HepG2 (cell line): ENCODE measurements around the gene OR7D2. TPM values are rescaled to one million over a fixed set of nuclear protein-coding genes. Genes with fewer than 3 reads are reported as not detected.

ENCODE experiments used
- FLYWCH1 ChIP-seq: sonication (generic); formaldehyde crosslinking; IDR thresholded peaks from 2 replicates; pipeline ENCODE4 v1.8.1; 2023; ENCODE audit warnings: mild to moderate bottlenecking, missing genetic modification reagents
- FOXK1 ChIP-seq: sonication (generic); formaldehyde crosslinking; IDR thresholded peaks from 2 replicates; pipeline ENCODE4 v1.4.0; 2020; ENCODE audit warnings: low read depth, missing genetic modification reagents, borderline replicate concordance
- FOXM1 ChIP-seq: sonication (generic); formaldehyde crosslinking; IDR thresholded peaks from 2 replicates; pipeline ENCODE4 v1.5.0; 2020; ENCODE audit warnings: missing genetic modification reagents
- KDM5A ChIP-seq: fragments of 200-600 bp; sonication (generic); IDR thresholded peaks from 2 replicates; pipeline ENCODE4 v1.7.0; 2018; ENCODE audit warnings: antibody characterized with exemption, mild to moderate bottlenecking, low read length, borderline replicate concordance
- KLF12 ChIP-seq: sonication (generic); formaldehyde crosslinking; IDR thresholded peaks from 2 replicates; pipeline ENCODE4 v1.4.0; 2020; ENCODE audit warnings: missing genetic modification reagents, borderline replicate concordance
- PAWR ChIP-seq: sonication (generic); formaldehyde crosslinking; IDR thresholded peaks from 2 replicates; pipeline ENCODE4 v1.4.0; 2020; ENCODE audit warnings: missing genetic modification reagents, mild to moderate bottlenecking, borderline replicate concordance
- SALL1 ChIP-seq: sonication (generic); formaldehyde crosslinking; IDR thresholded peaks from 2 replicates; pipeline ENCODE4 v1.8.0; 2022; ENCODE audit warnings: mild to moderate bottlenecking, missing genetic modification reagents
- SP1 ChIP-seq, 2 experiments: fragments of 450-650 bp in 1 of 2; sonication (generic) in 1 of 2; formaldehyde crosslinking in 1 of 2; IDR thresholded peaks; 2 replicates each; pipeline versions ENCODE4 v1.4.0 to v1.6.1; 2016 to 2020; ENCODE audit warnings: missing genetic modification reagents in 1 of 2
- USF2 ChIP-seq, 2 experiments: sonication (generic) in 1 of 2; formaldehyde crosslinking in 1 of 2; IDR thresholded peaks; 2 replicates each; pipeline versions ENCODE4 v1.5.1 to v1.6.1; 2011 to 2020; ENCODE audit warnings: borderline replicate concordance in 1 of 2, low read depth in 1 of 2, low read length in 1 of 2, mild to moderate bottlenecking in 1 of 2, missing genetic modification reagents in 1 of 2, moderate library complexity in 1 of 2
- ZGPAT ChIP-seq: IDR thresholded peaks from 2 replicates; pipeline ENCODE4 v1.6.1; 2016; ENCODE audit warnings: mild to moderate bottlenecking
- ZNF121 ChIP-seq: sonication (generic); formaldehyde crosslinking; IDR thresholded peaks from 2 replicates; pipeline ENCODE4 v1.5.0; 2020; ENCODE audit warnings: mild to moderate bottlenecking, missing genetic modification reagents
- ZNF335 ChIP-seq: sonication (generic); formaldehyde crosslinking; IDR thresholded peaks from 2 replicates; pipeline ENCODE4 v1.4.0; 2020; ENCODE audit warnings: missing genetic modification reagents
- ZNF605 ChIP-seq: sonication (generic); formaldehyde crosslinking; IDR thresholded peaks from 2 replicates; pipeline ENCODE4 v1.8.0; 2022; ENCODE audit warnings: mild to moderate bottlenecking, missing genetic modification reagents
- polyA plus RNA-seq, 8 experiments: library from polyadenylated mRNA; depleted of rRNA in 3 of 8; stranded (reverse) in 7 of 8; unstranded in 1 of 8; fragments of >200 nt; fragmentation: Illumina TruSeq in 4 of 8; extraction: Trizol in 4 of 8; gene quantifications; 2 replicates each; pipeline versions ENCODE4 v1.2.1 to v1.2.3, GENCODE V29; 2011 to 2016; ENCODE audit warnings: low read depth in 4 of 8, missing spikeins in 1 of 8, mixed read lengths in 1 of 8; ENCODE audit not compliant: insufficient read depth in 1 of 8
- total RNA-seq, 5 experiments: library from RNA; depleted of rRNA; stranded (reverse); fragments of >200 nt; fragmentation: Illumina TruSeq; extraction: Trizol; gene quantifications; 2 replicates each; pipeline ENCODE4 v1.2.3, GENCODE V29; 2016; ENCODE audit warnings: low read depth in 1 of 5
- TF ChIP-seq, protein P1 (sequence below): sonication (generic); formaldehyde crosslinking; conservative IDR thresholded peaks from 2 replicates; pipeline ENCODE4 v1.8.0; 2022; ENCODE audit warnings: missing genetic modification reagents
- TF ChIP-seq, protein P2 (sequence below): sonication (generic); formaldehyde crosslinking; IDR thresholded peaks from 2 replicates; pipeline ENCODE4 v1.5.0; 2020; ENCODE audit warnings: missing genetic modification reagents
- TF ChIP-seq, protein P3 (sequence below): sonication (generic); formaldehyde crosslinking; IDR thresholded peaks from 2 replicates; pipeline ENCODE4 v1.5.0; 2020; ENCODE audit warnings: mild to moderate bottlenecking, missing genetic modification reagents, borderline replicate concordance
- TF ChIP-seq, protein P4 (sequence below): sonication (generic); formaldehyde crosslinking; IDR thresholded peaks from 2 replicates; pipeline ENCODE4 v1.4.0; 2020; ENCODE audit warnings: mild to moderate bottlenecking, missing genetic modification reagents

The OR7D2 gene
- total and polyA plus RNA-seq, 2 of the 13 experiments (the other 11 are each of a cell fraction or from before 2014, with no cell fraction given), result 0.07 TPM; not detected in 1

GRCh38 chr19:9140159-9140874 is 38.5 kb upstream of the OR7D2 start, which contains the start of gene ZNF317 (continued):
- TF ChIP-seq, protein P1, sequence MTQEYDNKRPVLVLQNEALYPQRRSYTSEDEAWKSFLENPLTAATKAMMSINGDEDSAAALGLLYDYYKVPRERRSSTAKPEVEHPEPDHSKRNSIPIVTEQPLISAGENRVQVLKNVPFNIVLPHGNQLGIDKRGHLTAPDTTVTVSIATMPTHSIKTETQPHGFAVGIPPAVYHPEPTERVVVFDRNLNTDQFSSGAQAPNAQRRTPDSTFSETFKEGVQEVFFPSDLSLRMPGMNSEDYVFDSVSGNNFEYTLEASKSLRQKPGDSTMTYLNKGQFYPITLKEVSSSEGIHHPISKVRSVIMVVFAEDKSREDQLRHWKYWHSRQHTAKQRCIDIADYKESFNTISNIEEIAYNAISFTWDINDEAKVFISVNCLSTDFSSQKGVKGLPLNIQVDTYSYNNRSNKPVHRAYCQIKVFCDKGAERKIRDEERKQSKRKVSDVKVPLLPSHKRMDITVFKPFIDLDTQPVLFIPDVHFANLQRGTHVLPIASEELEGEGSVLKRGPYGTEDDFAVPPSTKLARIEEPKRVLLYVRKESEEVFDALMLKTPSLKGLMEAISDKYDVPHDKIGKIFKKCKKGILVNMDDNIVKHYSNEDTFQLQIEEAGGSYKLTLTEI (CRISPR knock-in tag), result no peak
- peak; percentile 81 for TF ChIP-seq SALL1 (CRISPR knock-in tag)
- TF ChIP-seq KDM5A, result peak; percentile 88
- TF ChIP-seq, protein P2, sequence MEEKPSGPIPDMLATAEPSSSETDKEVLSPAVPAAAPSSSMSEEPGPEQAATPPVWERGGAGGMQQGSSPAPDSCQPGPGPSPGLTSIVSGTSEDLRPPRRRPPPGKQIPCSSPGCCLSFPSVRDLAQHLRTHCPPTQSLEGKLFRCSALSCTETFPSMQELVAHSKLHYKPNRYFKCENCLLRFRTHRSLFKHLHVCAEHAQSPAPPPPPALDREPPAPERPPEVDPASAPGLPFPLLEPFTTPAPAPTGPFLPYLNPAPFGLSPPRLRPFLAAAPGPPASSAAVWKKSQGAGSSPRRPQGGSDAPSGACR (CRISPR knock-in tag), result no peak
- no peak for TF ChIP-seq USF2 (IDR thresholded peaks at IDR 0.05; ENCODE audit: low read depth, low read length)
- TF ChIP-seq USF2 (CRISPR knock-in tag; IDR thresholded peaks at IDR 0.05; ENCODE audit: borderline replicate concordance), result peak; percentile 9; the same call in 1 of the 2 replicates
- no peak for TF ChIP-seq FOXM1 (CRISPR knock-in tag)
- TF ChIP-seq FLYWCH1, result no peak
- TF ChIP-seq KLF12 (CRISPR knock-in tag), result peak; percentile 71; the same call in 1 of the 2 replicates
- no peak for TF ChIP-seq ZNF121 (CRISPR knock-in tag)
- TF ChIP-seq ZGPAT (CRISPR knock-in tag), result peak; percentile 64
- TF ChIP-seq, protein P3, sequence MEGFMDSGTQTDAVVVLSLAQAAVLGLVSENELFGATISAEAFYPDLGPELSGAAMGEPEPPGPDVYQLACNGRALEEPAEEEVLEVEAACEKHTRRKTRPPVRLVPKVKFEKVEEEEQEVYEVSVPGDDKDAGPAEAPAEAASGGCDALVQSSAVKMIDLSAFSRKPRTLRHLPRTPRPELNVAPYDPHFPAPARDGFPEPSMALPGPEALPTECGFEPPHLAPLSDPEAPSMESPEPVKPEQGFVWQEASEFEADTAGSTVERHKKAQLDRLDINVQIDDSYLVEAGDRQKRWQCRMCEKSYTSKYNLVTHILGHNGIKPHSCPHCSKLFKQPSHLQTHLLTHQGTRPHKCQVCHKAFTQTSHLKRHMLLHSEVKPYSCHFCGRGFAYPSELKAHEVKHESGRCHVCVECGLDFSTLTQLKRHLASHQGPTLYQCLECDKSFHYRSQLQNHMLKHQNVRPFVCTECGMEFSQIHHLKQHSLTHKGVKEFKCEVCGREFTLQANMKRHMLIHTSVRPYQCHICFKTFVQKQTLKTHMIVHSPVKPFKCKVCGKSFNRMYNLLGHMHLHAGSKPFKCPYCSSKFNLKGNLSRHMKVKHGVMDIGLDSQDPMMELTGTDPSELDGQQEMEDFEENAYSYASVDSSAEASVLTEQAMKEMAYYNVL (CRISPR knock-in tag), result peak; percentile 65; the same call in 1 of the 2 replicates
- TF ChIP-seq PAWR (CRISPR knock-in tag), result no peak
- TF ChIP-seq, protein P4, sequence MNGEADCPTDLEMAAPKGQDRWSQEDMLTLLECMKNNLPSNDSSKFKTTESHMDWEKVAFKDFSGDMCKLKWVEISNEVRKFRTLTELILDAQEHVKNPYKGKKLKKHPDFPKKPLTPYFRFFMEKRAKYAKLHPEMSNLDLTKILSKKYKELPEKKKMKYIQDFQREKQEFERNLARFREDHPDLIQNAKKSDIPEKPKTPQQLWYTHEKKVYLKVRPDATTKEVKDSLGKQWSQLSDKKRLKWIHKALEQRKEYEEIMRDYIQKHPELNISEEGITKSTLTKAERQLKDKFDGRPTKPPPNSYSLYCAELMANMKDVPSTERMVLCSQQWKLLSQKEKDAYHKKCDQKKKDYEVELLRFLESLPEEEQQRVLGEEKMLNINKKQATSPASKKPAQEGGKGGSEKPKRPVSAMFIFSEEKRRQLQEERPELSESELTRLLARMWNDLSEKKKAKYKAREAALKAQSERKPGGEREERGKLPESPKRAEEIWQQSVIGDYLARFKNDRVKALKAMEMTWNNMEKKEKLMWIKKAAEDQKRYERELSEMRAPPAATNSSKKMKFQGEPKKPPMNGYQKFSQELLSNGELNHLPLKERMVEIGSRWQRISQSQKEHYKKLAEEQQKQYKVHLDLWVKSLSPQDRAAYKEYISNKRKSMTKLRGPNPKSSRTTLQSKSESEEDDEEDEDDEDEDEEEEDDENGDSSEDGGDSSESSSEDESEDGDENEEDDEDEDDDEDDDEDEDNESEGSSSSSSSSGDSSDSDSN (CRISPR knock-in tag), result peak; percentile 66
- peak; percentile 88 for TF ChIP-seq ZNF605 (CRISPR knock-in tag)
- peak; percentile 53; the same call in 1 of the 2 replicates for TF ChIP-seq FOXK1 (CRISPR knock-in tag)
- no peak for TF ChIP-seq SP1 (IDR thresholded peaks at IDR 0.05)
- TF ChIP-seq SP1 (CRISPR knock-in tag; IDR thresholded peaks at IDR 0.05), result no peak
- TF ChIP-seq ZNF335 (CRISPR knock-in tag), result no peak
